Measurements from ENCODE around the gene APP.
"Not testable (repeated sequence)": the region's sequence is repeated elsewhere in the genome, so short reads cannot be mapped to it uniquely, and the experiment has no call there.

APP gene

GRCh38 chr21:25938658-25939395 is 231.7 kb downstream of the APP start:
- no peak for DNase-seq (ENCODE audit: low spot score)

DNA sequence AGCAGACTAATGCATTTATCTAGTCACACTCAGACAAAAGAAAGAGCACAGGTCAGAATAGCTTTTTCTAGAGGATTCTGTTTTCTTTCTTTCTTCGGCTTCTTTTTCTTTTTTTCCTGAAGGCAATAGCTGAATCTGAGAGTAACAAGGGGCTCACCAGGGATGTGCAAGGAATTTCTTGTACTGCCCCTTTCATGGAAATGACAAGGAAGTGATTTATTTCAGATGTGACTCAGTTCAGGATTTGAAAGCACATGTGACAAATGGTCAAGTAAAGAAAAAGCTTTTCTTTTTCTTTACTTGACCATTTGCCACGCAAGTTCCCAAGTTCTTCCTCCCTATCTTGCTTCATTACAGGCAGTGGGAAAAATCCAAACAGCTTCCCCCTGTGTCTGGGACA is 233.8 kb downstream of the APP start:
- no peak for DNase-seq (ENCODE audit: low spot score)

- DNase-seq (ENCODE audit: low spot score) = no peak
Observed at GRCh38 chr21:25934771-25935224, 235.8 kb downstream of the APP start.

DNA sequence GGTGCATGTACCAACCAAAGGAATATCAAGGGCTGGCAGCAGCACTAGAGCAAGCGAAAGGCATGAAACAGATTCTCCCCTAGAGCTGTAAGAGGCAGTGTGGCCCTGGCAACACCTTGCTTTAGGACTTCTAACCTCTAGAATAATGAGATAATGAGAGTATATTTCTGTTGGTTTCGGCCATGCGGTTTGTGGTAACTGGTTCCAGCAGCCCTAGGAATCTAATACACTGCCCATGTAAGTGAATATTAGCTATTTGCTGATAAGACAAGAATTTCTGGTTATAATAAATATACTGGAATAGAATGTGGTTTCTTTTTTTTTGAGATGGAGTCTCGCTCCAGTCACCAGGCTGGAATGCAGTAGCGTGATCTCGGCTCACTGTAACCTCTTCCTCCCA is 236.4 kb downstream of the APP start:
- no peak for DNase-seq (ENCODE audit: low spot score)

- no peak for DNase-seq (ENCODE audit: low spot score)
Observed at GRCh38 chr21:25931765-25932164, 238.8 kb downstream of the APP start.

GRCh38 chr21:25929856-25930520 is 240.6 kb downstream of the APP start:
- no peak for DNase-seq (ENCODE audit: low spot score)

DNA sequence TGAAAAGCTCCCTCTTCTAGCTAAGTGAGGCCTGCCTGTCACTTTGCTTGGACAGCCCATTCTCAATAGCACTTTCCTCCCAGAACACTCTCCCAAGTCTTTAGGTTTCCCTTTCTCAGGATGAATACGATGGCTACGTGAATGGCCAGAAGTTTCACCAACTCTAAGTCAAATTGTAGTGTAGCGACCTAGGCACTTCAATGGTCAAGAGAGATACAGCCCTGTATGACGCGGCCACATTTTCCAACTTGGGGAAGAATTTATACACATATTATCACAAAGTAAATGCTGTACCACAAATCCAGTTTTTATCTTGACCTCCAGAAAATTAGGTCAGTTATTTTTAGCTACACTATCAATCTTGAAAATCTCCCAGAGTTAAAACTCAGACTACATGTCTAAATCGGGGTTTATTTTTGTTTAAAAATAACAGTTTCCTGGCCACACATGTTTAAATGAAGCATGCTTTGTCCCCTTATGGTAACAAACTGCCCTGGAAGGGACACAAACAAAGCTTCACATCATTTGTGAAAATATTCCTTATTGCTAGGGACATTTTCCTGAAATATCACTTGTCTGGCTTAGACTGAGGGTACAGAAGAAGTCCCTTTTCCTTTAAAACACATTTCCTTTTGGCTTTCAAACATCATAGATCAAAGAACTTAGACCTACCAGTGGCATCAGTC is 243.2 kb downstream of the APP start:
- DNase-seq (ENCODE audit: low spot score) = no peak

DNA sequence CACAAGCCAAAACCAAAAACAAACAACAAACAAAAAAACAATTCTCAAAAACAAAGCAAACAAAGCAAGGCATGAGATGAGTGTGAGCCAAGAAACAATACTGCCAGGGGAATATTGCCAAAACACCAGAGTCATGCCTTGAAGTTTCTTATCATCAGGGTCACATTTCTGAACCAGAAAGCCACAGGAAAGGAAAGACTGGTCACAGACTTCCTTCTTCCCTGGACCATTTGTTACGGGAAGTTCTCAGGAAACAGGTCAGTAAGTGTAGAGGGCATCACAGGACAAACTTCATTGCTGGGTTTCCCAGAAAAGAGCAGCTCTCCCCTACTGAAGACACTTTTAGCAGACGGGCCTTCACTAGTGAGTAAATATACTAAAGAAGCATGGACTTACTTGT is 244.6 kb downstream of the APP start:
- no peak for DNase-seq (ENCODE audit: low spot score)

GRCh38 chr21:25925064-25925800 is 245.3 kb downstream of the APP start:
- DNase-seq (ENCODE audit: low spot score) = no peak

- DNase-seq (ENCODE audit: low spot score) = not testable (repeated sequence)
Observed at GRCh38 chr21:25918152-25918551, 252.4 kb downstream of the APP start.

DNA sequence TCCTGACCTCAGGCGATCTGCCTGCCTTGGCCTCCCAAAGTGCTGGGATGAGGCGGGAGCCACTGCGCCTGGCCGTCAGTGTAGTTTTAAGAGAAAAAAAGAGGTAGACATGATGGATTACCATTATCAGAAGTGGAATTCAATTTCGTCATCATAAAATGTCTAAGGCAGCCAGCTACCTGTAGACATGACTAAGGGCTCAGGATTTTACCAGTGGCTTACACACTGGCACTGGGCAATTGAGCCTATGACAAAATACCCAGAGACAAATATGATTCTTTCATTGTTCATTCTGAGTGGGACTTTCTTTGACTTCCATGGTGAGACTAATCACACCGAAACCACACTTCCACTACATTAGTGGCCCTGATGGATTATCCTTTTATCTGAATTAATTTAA is 254.3 kb downstream of the APP start:
- no peak for DNase-seq (ENCODE audit: low spot score)

- no peak for DNase-seq (ENCODE audit: low spot score)
Observed at GRCh38 chr21:25913479-25913878, 257.1 kb downstream of the APP start.

DNA sequence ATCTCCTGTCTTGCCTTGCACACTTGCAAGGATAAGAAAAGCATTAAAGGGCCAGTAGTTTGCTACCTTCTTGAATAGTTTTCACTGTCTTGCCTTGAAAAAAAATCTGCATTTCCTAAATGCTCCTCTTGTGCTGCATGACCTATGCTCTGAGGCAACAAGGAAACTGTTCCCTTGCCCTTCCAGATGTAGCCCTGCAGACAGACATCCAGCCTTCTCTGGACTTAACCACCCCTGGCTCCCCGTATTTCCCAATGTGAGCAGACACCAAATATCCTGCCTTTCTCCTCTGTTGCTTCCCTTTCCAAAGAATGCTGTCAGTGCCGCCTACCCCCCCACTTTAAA is 258.2 kb downstream of the APP start:
- DNase-seq (ENCODE audit: low spot score) = no peak

DNA sequence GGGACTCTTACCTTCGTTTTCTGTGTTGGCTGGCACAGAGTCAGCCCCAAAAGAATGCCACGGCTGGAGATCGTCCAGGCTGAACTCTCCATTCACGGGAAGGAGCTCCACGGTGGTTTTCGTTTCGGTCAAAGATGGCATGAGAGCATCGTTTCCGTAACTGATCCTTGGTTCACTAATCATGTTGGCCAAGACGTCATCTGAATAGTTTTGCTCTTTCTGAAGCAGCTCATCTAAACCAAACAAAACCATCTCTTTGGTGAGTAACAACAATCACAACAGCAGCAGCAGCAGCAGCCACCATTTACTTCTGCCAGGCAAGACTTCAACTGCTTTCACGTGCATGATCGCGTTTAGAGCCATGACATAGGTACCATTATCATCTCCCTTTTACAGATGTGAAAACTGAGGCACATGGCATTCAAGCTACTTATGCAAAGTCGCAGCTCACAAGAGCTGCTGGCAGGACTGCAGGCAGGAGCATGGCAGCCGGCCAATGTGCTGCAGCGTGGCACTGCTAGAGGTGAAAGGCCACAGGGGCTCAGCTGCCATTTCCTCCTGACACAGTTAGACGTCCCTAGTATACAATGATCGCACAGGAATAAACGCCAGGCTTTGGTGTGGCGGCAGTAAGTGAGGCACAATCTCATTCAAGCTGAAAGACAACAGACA is 258.7 kb downstream of the APP start:
- no peak for DNase-seq (ENCODE audit: low spot score)

GRCh38 chr21:25910809-25911208 is 259.8 kb downstream of the APP start:
- DNase-seq (ENCODE audit: low spot score) = no peak

DNA sequence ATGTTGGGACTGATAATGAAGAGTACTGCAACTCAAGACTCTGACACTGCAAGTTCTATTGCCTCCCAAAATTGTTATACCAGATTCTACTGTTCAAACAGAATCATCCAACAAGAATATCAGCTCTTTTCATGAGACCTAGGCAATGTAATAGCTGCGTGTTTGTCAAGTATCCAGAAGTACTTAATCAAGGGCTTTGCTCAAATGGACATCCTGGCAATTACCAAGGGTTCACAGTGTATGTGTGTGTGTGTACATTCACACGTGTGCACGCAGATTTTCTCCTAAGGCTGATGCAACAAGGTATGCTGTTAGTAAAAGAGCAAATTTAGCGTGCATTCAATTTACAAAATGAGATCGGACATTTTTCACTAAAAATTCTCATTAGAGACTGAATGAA is 261.2 kb downstream of the APP start:
- DNase-seq (ENCODE audit: low spot score) = no peak

- no peak for DNase-seq (ENCODE audit: low spot score)
Observed at GRCh38 chr21:25908495-25908894, 262.1 kb downstream of the APP start.

DNA sequence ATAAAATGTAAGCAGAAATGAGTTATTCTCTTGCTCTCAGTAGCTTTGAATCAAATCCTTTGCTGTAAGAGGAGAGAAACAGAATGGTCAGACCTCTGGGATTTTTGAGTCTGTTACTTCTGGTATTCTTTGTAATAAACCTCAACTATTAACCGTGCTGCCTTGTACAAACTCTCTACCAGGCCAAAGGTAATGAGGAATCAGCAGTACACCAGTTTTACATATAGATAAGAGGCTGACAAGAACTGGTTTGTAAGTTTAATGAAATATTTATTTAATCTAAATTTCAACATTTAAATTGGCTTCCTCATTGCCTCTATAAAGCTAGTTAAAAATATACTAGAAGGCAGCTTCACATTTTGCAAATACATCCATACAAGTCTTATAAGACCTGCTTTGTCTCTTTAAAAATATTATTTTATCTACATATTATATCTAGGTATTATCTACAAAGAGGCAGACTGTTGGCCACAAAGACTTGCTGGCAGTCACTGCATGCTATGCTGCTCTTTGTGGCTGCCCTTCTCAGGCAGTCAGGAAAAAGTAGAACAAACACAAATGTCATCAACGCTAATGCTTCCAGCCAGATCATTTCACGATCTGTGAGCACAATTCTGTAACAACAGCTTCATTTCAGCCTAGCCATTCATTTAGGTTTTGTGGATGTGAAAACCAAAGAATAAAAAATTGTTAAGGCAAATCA is 262.8 kb downstream of the APP start:
- no peak for DNase-seq (ENCODE audit: low spot score)

DNA sequence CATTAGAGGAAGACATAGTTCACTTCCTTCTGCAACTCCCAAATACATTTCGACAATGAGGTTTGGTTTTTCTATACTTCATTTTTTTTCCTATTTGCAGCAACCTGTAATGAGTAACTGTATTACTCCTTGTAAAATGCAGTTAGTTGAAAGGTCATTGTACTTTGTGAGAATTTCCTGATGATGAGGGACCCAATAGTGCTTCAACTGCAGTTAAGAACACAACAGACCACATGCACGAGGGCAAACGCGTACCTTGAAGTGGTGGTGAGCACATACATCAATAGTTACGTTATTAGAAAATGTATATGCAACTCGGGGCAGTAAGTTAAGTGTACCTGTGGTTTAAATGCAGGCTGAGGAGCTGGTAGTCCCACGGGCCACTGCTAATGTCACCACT is 264.0 kb downstream of the APP start:
- DNase-seq (ENCODE audit: low spot score) = no peak

GRCh38 chr21:25905126-25905525 is 265.4 kb downstream of the APP start:
- DNase-seq (ENCODE audit: low spot score) = no peak

- DNase-seq (ENCODE audit: low spot score) = no peak
Observed at GRCh38 chr21:25904044-25904695, 266.4 kb downstream of the APP start.

Measured in CD4-positive, alpha-beta T cell treated with Interleukin-6 at 100 ng/mL for 8 hours (primary cell).